Erythroblast (primary cell): ENCODE results near the gene TET1.

Source experiments
- GATA1 ChIP-seq: IDR thresholded peaks from 2 replicates; pipeline ENCODE4 v1.6.1; 2011; ENCODE audit warnings: low read depth, mild to moderate bottlenecking, control low read depth, low read length, moderate library complexity
- POLR2A ChIP-seq: IDR thresholded peaks from 2 replicates; pipeline ENCODE4 v1.6.1; 2011; ENCODE audit warnings: mild to moderate bottlenecking, low read length

DNA sequence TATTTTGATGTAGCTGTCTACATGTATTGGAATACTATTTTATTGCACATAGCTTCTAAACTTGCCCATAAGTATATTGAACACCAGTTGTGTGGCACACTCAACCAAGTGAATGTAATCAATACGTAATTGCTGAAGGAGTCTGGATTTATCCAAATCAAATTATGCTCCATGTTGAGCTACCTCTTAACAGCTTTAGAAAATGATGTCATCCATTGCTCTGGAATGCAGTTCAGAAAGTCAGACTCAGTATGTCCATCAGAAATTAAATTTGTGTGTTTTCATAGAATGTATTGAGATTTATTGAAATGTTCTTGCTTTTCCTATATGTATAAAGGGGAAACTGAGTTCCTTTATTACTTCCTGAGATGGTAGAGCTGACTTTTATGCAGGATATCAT lies 135.9 kb downstream of the TET1 start:
- TF ChIP-seq POLR2A (no peak), GATA1 (no peak)
